COLO829 (cell line): ENCODE measurements around the gene UBE2Q1.

Experiments
- DNase-seq: peaks from one replicate; pipeline ENCODE4 v3.0.0; 2012; ENCODE audit warnings: low spot score

UBE2Q1 gene

GRCh38 chr1:154577346-154578057, 19.0 kb upstream of the UBE2Q1 start:
- no peak for DNase-seq

- no peak for DNase-seq
Observed at GRCh38 chr1:154575951-154576566, 17.6 kb upstream of the UBE2Q1 start.

GRCh38 chr1:154575147-154575927, 16.9 kb upstream of the UBE2Q1 start:
- DNase-seq, result no peak

GRCh38 chr1:154574716-154575115, 16.3 kb upstream of the UBE2Q1 start:
- no peak for DNase-seq

GRCh38 chr1:154573168-154573510, 14.7 kb upstream of the UBE2Q1 start:
- DNase-seq, result no peak

- DNase-seq, result no peak
Observed at GRCh38 chr1:154572468-154573167, 14.2 kb upstream of the UBE2Q1 start.

GRCh38 chr1:154571964-154572288, 13.5 kb upstream of the UBE2Q1 start:
- DNase-seq, result no peak

- no peak for DNase-seq
Observed at GRCh38 chr1:154571244-154571963, 12.9 kb upstream of the UBE2Q1 start.

- DNase-seq, result no peak
Observed at GRCh38 chr1:154568157-154568815, 9.8 kb upstream of the UBE2Q1 start.

GRCh38 chr1:154567386-154568156, 9.1 kb upstream of the UBE2Q1 start, which contains the start of gene CHRNB2:
CHRNB2 (plus strand) TSS chr1:154567778; CDS start chr1:154568045, 267 bp downstream.
- peak; percentile 70 for DNase-seq

- DNase-seq, result no peak
Observed at GRCh38 chr1:154565876-154566275, 7.4 kb upstream of the UBE2Q1 start.

- peak; percentile 85 for DNase-seq
Observed at GRCh38 chr1:154559466-154560044, 1.1 kb upstream of the UBE2Q1 start.

GRCh38 chr1:154558720-154559465, 431 bp upstream of the UBE2Q1 start:
- DNase-seq, result peak; percentile 98

GRCh38 chr1:154557248-154557938, 1.1 kb downstream of the UBE2Q1 start:
- DNase-seq, result no peak

- DNase-seq, result peak; percentile 45
Observed at GRCh38 chr1:154556422-154556821, 2.0 kb downstream of the UBE2Q1 start.

GRCh38 chr1:154553056-154554030, 5.1 kb downstream of the UBE2Q1 start:
- DNase-seq, result no peak

- no peak for DNase-seq
Observed at GRCh38 chr1:154552036-154552435, 6.4 kb downstream of the UBE2Q1 start.

- no peak for DNase-seq
Observed at GRCh38 chr1:154551474-154551873, 7.0 kb downstream of the UBE2Q1 start.
